Neuron (in vitro differentiated cells): ENCODE measurements around the gene ACO2.
"Not testable (repeated sequence)": the region's sequence is repeated elsewhere in the genome, so short reads cannot be mapped to it uniquely, and the experiment has no call there.

Experiments used
- H2AFZ ChIP-seq: one replicate; pipeline ENCODE4 v1.6.1; 2013; ENCODE audit warnings: low read depth, mild to moderate bottlenecking, inconsistent platforms, low read length, moderate library complexity
- H3K27me3 ChIP-seq: one replicate; pipeline ENCODE4 v1.6.1; 2013; ENCODE audit warnings: low read length; ENCODE audit not compliant: insufficient read depth
- H3K36me3 ChIP-seq: one replicate; pipeline ENCODE4 v1.6.1; 2013; ENCODE audit warnings: low read length; ENCODE audit not compliant: insufficient read depth
- H3K4me1 ChIP-seq: one replicate; pipeline ENCODE4 v1.6.1; 2013; ENCODE audit warnings: low read length; ENCODE audit not compliant: insufficient read depth
- H3K4me3 ChIP-seq: 2 replicates; pipeline ENCODE4 v1.5.1; 2013; ENCODE audit warnings: mild to moderate bottlenecking, low read length, moderate library complexity
- H3K9me3 ChIP-seq: one replicate; pipeline ENCODE4 v1.6.1; 2013; ENCODE audit warnings: low read length

The ACO2 gene

DNA sequence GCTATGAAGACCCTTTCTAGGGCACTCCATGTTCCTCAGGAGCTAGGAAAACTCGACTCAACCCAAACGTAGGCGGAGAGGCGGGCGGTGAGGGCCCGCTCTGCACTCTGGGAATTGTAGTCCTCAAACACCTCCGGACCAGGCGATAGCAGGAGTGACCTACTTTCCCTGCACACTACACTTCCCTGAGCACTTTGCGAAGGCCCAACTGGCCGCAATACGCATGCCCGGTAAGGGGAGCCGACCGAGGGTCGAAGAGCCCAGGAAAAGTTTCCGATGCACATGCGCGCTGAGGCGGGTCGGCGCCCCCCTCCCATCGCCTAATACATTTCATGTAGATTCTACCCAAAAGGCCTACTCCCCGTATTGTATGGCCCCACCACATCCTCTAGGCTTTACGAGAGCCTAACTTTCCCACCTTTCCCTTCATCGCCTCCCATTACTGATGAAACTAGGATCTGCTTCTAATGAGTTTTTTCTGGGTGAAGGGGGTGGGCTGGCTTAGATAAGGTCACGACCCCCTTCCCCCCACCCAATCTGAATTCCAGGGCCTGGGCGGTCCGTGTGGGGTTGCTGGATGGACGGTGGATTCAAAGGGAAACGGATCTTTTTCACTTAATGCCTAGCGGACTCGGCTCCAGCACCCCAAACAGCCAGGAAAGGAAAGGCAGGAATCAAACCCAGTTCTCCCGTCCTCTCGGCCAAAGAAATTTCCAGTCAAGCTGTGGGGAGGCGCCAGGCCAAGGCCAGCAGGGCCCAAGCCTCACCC lies 24.4 kb upstream of the ACO2 start:
- Histone ChIP-seq H3K36me3 (peaks cover 19% of the 10 kb centered on the region), H3K27me3 (no peaks in the 10 kb centered on the region), H2AFZ (no peak overlapping the region), H3K9me3 (no peaks in the 10 kb centered on the region), H3K4me3 (peak overlapping the region; percentile 94), H3K4me1 (peaks cover 25% of the 10 kb centered on the region)

DNA sequence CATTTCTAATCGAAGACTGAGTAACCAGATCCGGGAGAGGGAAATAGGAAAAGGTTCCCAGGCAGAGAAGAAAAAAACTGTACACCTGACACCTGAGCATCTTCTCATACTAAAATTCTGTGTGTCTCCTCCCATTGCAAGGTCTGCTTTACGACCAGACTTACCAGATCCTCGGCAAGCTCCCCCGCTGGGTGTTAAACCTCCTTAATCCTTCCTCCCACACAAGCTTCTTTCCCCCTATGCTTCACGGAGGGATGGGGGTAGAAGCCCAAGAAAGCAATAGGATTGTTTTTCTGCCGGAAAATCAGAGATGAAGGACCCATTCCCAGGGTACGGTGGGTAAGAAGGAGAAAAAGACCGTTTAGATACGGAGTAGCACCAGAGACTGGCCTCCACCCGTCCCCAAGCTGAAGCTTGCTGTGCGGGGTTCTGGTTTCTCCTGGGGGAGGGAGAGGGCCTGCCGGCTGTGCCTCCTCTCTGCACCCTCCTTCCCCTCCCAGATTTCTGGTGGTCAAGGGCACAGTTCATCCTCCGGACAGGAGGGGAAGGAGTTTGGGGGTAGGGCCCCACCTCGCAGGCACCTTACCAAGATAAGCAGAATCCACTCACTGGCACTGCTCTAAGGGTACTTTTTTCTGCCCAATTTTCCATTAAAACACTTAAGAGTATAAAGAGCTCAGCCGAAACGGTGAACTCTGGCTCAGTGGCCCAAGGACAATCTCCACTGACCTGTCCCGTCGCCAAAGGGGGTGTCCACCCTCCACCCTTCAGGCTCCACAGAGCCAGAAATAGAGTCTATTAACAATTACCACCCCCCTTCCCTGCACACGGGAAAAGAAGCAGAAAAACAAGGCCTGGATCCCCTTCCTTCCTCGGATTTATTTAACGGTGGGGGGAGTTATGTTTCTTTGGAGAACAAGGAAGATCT lies 23.5 kb upstream of the ACO2 start:
- H3K4me1 ChIP-seq, result peaks cover 25% of the 10 kb centered on the region
- H2AFZ ChIP-seq, result no peak overlapping the region
- peak overlapping the region; percentile 94 for H3K4me3 ChIP-seq
- H3K36me3 ChIP-seq, result peaks cover 19% of the 10 kb centered on the region
- no peaks in the 10 kb centered on the region for H3K9me3 ChIP-seq
- H3K27me3 ChIP-seq, result no peaks in the 10 kb centered on the region

DNA sequence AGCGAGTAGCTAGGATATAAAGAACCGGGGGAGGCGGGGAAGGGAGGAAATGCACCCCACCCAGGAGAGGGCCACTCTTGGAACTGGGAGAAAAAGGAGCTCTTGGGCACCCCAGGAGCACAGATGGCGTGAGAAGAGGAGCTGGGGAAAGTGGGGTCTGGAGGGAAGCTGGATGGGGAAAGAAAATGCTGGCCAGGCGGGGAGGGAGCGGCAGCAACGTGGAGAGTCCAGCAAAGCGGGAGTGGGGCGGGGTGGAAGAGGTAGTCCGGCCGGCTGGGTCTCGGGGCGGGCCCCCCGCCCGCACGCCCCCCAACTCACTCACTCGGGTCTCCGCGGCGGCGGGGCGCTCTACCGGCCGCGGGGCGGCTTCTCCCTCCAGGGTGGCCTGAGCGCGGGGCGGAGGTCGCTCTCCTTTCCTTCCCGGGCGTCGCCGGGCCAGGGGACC lies 22.8 kb upstream of the ACO2 start:
- H3K9me3 ChIP-seq, result no peaks in the 10 kb centered on the region
- H3K36me3 ChIP-seq, result peaks cover 19% of the 10 kb centered on the region
- H3K4me1 ChIP-seq, result peaks cover 25% of the 10 kb centered on the region
- H3K4me3 ChIP-seq, result peak overlapping the region; percentile 94
- H3K27me3 ChIP-seq, result no peaks in the 10 kb centered on the region
- H2AFZ ChIP-seq, result no peak overlapping the region

DNA sequence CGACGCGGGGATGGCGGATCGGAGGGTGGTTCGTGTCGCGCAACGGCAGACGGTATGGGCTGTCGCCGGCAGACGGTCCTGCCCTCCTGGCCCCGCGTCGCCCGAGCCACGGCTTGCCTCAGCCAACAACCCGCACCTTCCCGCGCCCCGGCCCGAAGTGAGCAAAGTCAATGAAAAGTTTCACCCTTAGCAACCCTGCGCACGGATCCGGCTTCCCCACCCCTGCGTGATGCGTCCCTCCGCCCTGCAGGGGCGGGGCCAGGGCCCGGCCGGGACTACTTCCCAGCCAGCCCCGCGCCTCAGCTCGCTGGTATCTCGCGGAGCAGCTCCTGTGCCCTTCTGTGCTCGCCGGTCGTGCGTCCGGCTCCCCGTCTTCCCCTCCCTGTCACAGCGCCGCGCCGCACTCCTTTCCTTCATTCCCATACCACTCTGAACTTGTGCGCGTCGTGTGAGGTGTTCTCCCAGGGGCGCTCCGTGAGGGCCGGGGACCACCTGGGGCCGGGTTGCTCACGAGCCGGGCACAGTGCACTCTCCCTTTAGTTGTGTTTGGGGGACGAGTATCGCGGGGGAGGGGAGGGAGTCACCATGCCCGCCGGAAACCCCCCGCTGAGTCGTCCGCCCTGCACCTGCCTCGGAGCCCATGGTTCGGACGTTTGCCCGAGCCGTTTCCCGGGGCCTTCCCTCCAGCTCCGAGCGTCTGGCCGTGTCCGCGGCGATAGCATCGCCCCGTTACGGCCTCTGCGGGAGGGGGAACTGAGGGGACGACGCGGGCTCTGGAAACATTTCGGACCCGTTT lies 22.1 kb upstream of the ACO2 start, which contains the start of gene TOB2:
Gene TOB2 (minus strand): TSS at position 163 of the 796 bp plus-strand sequence. CDS start 9,456 bp downstream, outside the sequence.
- Histone ChIP-seq H3K4me1 (peaks cover 28% of the 10 kb centered on the region), H3K9me3 (no peaks in the 10 kb centered on the region), H2AFZ (no peak within 1 kb of the TSS), H3K36me3 (peaks cover 15% of the 10 kb centered on the region), H3K27me3 (no peaks in the 10 kb centered on the region), H3K4me3 (peak within 1 kb of the TSS; percentile 94)

DNA sequence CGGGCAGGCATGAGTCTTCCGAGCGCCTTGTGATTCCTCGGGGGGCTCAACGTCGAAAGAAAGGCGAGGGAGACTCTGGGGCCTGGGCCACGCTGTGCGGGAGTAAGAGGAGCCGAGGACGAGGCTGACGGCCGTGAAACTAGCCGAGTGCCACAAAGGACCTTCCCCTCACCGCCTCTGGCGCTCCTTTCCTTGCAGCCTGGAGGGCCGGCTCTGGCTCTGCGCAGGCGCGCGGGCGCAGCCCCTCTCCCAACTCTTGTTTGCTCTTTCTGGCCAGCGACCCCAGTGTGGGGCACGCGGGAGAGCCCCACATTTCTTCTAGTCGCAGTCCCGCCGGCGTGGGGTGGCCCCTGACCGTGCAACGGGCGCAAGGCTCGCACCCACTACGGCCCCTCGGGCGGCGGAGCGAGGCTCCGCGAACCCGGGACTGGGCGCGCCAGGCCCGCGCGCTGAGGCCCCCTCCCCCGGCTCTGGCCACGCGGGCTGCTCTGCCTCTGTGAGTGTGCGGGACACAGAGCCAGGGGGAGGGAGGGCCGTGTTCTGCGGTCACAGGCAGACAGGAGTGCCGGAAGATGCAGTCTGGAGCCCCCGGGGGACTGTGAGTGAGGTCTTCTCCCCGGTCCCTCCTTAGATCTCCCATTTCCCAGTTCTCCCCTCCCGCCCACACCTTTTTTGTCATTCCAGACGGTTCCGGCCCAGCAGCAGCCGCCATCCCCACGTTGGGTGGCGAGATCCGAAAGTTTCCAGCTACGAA lies 21.3 kb upstream of the ACO2 start:
- H2AFZ ChIP-seq, result no peak overlapping the region
- H3K4me1 ChIP-seq, result peaks cover 29% of the 10 kb centered on the region
- H3K36me3 ChIP-seq, result peaks cover 8% of the 10 kb centered on the region
- H3K27me3 ChIP-seq, result no peaks in the 10 kb centered on the region
- peak overlapping the region; percentile 94 for H3K4me3 ChIP-seq
- no peaks in the 10 kb centered on the region for H3K9me3 ChIP-seq

DNA sequence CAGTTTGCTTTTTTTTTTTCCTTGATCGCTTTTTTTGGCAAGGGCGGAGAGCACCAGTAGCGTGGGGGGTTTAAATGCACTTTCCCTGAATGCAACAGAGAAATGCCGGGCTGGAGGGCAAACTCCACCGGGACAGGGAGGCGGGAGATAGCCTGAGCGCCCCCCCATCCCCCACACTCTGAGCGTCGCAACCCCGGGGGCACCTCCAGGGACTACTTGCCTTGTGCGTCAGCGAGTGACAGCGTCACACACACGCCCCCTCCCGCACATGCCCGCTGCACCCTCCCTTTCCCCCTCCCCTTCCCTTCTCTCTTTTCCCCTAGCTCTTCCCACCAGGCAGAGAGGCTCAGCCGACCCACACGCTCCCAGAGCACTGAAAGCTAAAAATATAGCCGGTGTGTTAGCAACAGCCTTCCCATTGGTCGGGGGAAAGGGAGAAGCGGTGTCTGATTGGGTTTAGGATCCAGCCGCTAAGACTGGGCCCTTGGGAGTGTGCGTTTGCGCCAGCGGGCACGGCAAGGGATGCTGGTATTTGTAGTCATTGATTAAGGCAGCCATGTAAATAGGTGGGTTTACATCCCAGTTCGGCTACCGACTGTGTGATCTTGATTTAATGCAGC lies 20.6 kb upstream of the ACO2 start:
- peaks cover 23% of the 10 kb centered on the region for H3K4me1 ChIP-seq
- H2AFZ ChIP-seq, result no peak overlapping the region
- H3K4me3 ChIP-seq, result peak overlapping the region; percentile 94
- no peaks in the 10 kb centered on the region for H3K9me3 ChIP-seq
- H3K27me3 ChIP-seq, result no peaks in the 10 kb centered on the region
- H3K36me3 ChIP-seq, result peaks cover 1% of the 10 kb centered on the region

DNA sequence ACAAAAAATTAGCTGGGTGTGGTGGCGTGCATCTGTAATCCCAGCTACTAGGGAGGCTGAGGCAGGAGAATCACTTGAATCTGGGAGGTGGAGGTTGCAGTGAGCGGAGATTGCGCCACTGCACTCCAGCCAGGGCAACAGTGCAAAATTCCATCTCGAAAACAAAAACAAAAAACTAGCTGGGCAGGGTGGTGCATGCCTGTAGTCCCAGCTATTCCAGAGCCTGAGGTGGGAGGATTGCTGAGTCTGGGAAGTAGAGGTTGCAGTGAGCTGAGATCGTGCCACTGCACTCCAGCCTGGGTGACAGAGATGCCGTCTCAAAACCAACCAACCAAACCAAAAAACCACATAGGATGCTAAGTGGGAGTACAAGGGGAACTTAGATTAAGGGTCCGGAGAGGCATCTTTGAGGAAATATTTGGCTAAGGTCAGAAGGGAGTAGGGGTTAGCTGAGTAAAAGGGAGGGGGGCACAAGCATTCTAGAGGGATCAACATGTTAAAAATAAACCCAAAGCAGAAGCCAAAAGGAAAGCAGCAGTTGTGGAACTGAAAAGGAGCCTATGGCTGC lies 10.7 kb upstream of the ACO2 start:
- Histone ChIP-seq H2AFZ (no peak overlapping the region), H3K36me3 (peaks cover 30% of the 10 kb centered on the region), H3K4me3 (no peak overlapping the region), H3K4me1 (no peaks in the 10 kb centered on the region), H3K9me3 (no peaks in the 10 kb centered on the region), H3K27me3 (no peaks in the 10 kb centered on the region)

DNA sequence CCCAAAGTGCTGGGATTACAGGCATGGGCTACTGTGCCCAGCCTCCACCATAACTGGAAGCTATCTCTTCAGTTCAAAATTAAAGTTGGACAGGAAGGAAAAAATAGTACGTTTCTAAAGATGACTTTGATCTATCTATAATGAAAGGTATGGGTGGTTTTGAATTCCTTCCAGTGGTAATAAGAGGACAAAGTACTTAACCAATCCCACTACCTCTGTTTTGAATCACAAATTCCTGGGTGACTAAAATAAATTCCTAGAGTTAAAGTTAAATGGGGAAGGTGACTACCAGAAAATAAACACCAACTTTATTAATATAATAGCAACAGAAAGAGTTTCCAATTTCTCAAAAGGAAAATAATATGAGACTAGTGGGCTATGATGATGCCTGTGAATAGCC lies 9.5 kb upstream of the ACO2 start:
- H3K4me1 ChIP-seq, result no peaks in the 10 kb centered on the region
- H2AFZ ChIP-seq, result no peak overlapping the region
- H3K4me3 ChIP-seq, result no peak overlapping the region
- no peaks in the 10 kb centered on the region for H3K27me3 ChIP-seq
- no peaks in the 10 kb centered on the region for H3K9me3 ChIP-seq
- peaks cover 38% of the 10 kb centered on the region for H3K36me3 ChIP-seq

DNA sequence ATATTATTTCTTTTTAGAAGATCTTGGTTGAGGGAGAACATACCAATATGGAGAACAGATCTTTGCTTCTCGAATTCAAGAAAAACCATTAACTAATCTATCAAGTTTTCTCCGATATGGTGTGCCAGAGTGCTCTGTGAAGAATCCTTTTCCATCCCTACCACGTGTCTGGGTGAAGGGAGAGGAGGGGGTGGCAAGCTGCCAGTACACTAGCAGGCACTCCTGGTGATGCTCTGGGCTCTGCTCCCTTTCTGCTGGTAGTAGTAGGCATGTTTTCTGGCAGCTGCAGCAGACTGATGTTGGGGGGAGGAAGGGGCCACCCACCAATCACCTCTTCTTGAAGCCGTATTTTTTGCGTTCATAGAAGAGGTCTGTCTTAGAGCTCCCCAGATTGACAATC lies 8.8 kb upstream of the ACO2 start:
- H2AFZ ChIP-seq, H3K27me3 ChIP-seq, H3K4me1 ChIP-seq, H3K4me3 ChIP-seq, H3K9me3 ChIP-seq: not testable (repeated sequence)
- H3K36me3 ChIP-seq, result peaks cover 45% of the 10 kb centered on the region

DNA sequence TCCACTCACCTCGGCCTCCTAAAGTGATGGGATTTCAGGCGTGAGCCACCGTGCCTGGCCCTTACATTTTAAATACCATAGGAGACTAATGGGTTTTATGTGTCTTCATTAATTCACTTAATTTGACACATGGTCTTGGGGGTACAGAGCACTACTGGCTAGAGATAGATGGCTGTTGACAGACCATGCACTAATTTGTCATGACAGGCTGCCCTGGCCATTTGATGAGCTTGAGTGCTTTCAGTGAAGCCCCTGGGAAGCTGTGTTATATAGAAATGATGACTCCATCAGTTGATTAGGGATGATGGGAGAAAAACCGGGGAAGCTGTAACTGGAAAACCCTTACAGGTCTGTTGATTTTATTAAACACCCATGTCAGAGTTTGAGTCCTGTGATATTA lies 7.0 kb upstream of the ACO2 start:
- Histone ChIP-seq H3K4me1 (no peaks in the 10 kb centered on the region), H3K9me3 (no peaks in the 10 kb centered on the region), H3K27me3 (no peaks in the 10 kb centered on the region), H3K36me3 (peaks cover 60% of the 10 kb centered on the region), H2AFZ (no peak overlapping the region), H3K4me3 (no peak overlapping the region)

DNA sequence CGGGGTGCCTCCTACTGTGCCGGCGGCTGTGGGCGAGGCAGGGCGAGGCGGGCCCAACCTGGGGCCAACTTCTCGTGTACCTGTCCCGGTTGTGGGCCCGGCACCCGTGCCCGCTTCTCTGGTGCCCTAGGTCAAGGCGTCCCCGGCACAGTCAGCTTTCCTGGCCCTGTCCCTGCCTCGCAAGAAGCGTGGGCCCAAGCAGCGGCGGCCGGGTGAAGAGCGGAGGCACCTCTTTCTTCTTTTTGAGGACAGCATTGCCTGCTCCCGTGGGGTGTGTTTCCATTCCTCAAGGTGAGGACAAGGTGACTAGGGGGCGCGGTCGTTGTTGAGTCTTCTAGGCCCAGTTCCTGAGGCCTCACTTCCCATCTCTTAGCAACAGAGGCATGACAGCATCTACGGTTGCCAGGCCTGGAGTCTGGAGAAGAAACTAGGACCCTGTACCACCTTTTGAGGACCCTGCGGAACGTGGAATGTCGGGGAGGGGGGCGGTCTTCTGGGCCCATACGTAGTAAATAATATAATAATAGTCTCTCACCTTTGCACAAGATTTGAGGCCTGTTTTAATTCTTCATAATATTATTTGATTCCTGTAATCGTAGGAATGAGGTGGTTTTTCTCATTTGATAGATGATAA lies 418 bp downstream of the ACO2 start:
- H3K27me3 ChIP-seq, result no peaks in the 10 kb centered on the region
- H3K4me1 ChIP-seq, result peaks cover 21% of the 10 kb centered on the region
- no peaks in the 10 kb centered on the region for H3K9me3 ChIP-seq
- peak overlapping the region; percentile 31 for H2AFZ ChIP-seq
- peak overlapping the region; percentile 91 for H3K4me3 ChIP-seq
- peaks cover 31% of the 10 kb centered on the region for H3K36me3 ChIP-seq
